Hepatocyte (in vitro differentiated cells): Measurements from ENCODE around the gene NLRC5.

Experiments used
- CTCF ChIP-seq: fragments of 200-600 bp; sonication (generic); IDR thresholded peaks from 2 replicates; pipeline ENCODE4 v1.5.1; 2016; ENCODE audit warnings: antibody characterized with exemption, mild to moderate bottlenecking; ENCODE audit not compliant: poor library complexity
- EZH2 ChIP-seq: fragments of 200-600 bp; sonication (generic); IDR thresholded peaks from 2 replicates; pipeline ENCODE4 v1.6.1; 2016; ENCODE audit warnings: antibody characterized with exemption, mild to moderate bottlenecking, borderline replicate concordance

GRCh38 chr16:56956076-56956475 is 33.3 kb upstream of the NLRC5 start:
- no peak for TF ChIP-seq CTCF
- no peak for TF ChIP-seq EZH2
